Uterus (tissue), 2 donors: Measurements from ENCODE around the gene RAP1GDS1.

Experiments used
- POLR2A ChIP-seq, 2 donors: fragments of 450-650 bp; IDR thresholded peaks; one replicate each; pipeline ENCODE4 v1.6.1; 2016; ENCODE audit warnings: antibody characterized with exemption in 2 of 2, mild to moderate bottlenecking in 1 of 2, moderate library complexity in 1 of 2
- TF ChIP-seq, protein P1 (sequence below), 4 experiments: fragments of 200-600 bp in 2 of 4; fragments of 450-650 bp in 2 of 4; sonication (generic) in 2 of 4; IDR thresholded peaks; one replicate each; pipeline ENCODE4 v1.5.1; 2016 to 2019; ENCODE audit warnings: antibody characterized with exemption in 4 of 4, mild to moderate bottlenecking in 2 of 4, moderate library complexity in 1 of 4

DNA sequence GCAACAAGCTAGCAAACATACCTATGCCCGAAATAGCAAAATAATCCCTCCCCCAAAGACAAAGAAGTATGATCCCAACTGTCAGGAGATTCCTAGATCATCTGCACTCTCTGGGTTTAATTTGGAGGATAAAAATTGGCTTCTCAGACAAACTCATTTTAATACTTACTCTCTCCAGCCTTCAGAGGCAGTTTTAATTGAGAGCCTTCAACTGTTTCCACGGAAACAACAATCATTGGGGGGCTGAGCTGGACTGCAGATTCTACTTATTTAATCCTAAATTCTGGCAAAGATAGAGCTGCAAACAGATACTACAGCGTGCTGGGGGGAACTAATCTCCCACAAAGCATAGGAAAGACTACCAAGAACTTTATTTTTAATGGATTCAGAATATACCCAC, 229.1 kb downstream of the RAP1GDS1 start:
- TF ChIP-seq, protein P1, sequence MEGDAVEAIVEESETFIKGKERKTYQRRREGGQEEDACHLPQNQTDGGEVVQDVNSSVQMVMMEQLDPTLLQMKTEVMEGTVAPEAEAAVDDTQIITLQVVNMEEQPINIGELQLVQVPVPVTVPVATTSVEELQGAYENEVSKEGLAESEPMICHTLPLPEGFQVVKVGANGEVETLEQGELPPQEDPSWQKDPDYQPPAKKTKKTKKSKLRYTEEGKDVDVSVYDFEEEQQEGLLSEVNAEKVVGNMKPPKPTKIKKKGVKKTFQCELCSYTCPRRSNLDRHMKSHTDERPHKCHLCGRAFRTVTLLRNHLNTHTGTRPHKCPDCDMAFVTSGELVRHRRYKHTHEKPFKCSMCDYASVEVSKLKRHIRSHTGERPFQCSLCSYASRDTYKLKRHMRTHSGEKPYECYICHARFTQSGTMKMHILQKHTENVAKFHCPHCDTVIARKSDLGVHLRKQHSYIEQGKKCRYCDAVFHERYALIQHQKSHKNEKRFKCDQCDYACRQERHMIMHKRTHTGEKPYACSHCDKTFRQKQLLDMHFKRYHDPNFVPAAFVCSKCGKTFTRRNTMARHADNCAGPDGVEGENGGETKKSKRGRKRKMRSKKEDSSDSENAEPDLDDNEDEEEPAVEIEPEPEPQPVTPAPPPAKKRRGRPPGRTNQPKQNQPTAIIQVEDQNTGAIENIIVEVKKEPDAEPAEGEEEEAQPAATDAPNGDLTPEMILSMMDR (IDR thresholded peaks at IDR 0.05) = no peak
- TF ChIP-seq POLR2A (IDR thresholded peaks at IDR 0.05) = no peak
